ENCODE data around the gene FADS2. TPM values are rescaled to one million over a fixed set of nuclear protein-coding genes. Genes with fewer than 3 reads are reported as not detected.

FADS2 gene
- total RNA-seq, 2 experiments from 2014 or later = 131 to 134 TPM

- Mint-ChIP-seq H3K4me3 (no peak overlapping the region), H3K9me3 (no peaks in the 10 kb centered on the region), H3K27me3 (no peaks in the 10 kb centered on the region), H3K27ac (no peak overlapping the region), H3K36me3 (ENCODE audit: low read depth) (no peaks in the 10 kb centered on the region), H3K4me1 (ENCODE audit: low read depth) (peaks cover 2% of the 10 kb centered on the region)
- intact Hi-C loops (cut with micrococcal nuclease) = no loop called here
- TF ChIP-seq CTCF (IDR thresholded peaks at IDR 0.05) = no peak
- ATAC-seq (no peak), DNase-seq (no peak)
- POLR2A ChIA-PET = no interaction called here
- CTCF ChIA-PET = interaction anchor here (0.9 to 5.3 kb wide), 3 partner anchors 10 to 194 kb away, joined by 3 to 28 read pairs (median 8); no protein-coding TSS in a partner anchor
These were observed 59.9 kb downstream of the FADS2 start for GRCh38 chr11:61887839-61888494.

GRCh38 chr11:61888590-61888989 lies 60.5 kb downstream of the FADS2 start:
- TF ChIP-seq CTCF (IDR thresholded peaks at IDR 0.05) = no peak
- intact Hi-C loops (cut with micrococcal nuclease) = no loop called here
- POLR2A ChIA-PET = no interaction called here
- Mint-ChIP-seq H3K4me1 (ENCODE audit: low read depth) (peaks cover 2% of the 10 kb centered on the region), H3K27ac (no peak overlapping the region), H3K4me3 (no peak overlapping the region), H3K27me3 (no peaks in the 10 kb centered on the region), H3K36me3 (ENCODE audit: low read depth) (no peaks in the 10 kb centered on the region), H3K9me3 (no peaks in the 10 kb centered on the region)
- no peak for ATAC-seq
- CTCF ChIA-PET = interaction anchor here (0.9 to 5.3 kb wide), 2 partner anchors 9 to 14 kb away, joined by 3 to 28 read pairs; no protein-coding TSS in a partner anchor
- no peak for DNase-seq

DNA sequence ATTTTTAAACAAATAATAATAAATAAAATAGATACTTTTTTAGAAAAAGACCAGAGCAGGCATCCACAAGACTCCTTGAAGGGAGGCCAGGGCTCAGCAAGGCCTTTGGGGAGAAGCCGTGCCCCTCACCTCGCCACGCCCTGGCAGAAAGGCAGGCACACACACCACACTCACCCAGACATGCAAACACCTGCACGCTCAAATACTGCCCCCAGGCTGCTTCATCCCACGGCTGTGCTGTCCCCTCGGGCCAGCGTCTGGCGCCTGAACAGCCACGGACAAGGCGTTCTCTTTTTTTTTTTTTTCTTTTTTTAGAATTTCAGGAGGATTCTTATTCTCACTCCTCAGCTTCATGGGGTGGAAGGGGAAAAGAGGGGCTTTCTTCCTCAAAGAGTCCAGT lies 61.7 kb downstream of the FADS2 start:
- Mint-ChIP-seq H3K4me3 (no peak overlapping the region), H3K36me3 (ENCODE audit: low read depth) (no peaks in the 10 kb centered on the region), H3K27ac (no peak overlapping the region), H3K9me3 (no peaks in the 10 kb centered on the region), H3K27me3 (no peaks in the 10 kb centered on the region), H3K4me1 (ENCODE audit: low read depth) (peaks cover 2% of the 10 kb centered on the region)
- ATAC-seq = no peak
- CTCF ChIA-PET = interaction anchor here (0.8 to 5.3 kb wide), 4 partner anchors 8 to 218 kb away, joined by 3 to 28 read pairs (median 13); no protein-coding TSS in a partner anchor
- DNase-seq = no peak
- TF ChIP-seq CTCF (IDR thresholded peaks at IDR 0.05) = no peak
- POLR2A ChIA-PET = interaction anchor here (0.6 to 1.2 kb wide), 3 partner anchors 74 to 216 kb away, joined by 3 to 4 read pairs (median 3); no protein-coding TSS in a partner anchor
- intact Hi-C loops (cut with micrococcal nuclease) = no loop called here

- ChIA-PET POLR2A (interaction anchor here (0.6 to 1.5 kb wide), 5 partner anchors 20 to 228 kb away, joined by 3 to 4 read pairs (median 3); no protein-coding TSS in a partner anchor), CTCF (interaction anchor here (0.7 to 3.5 kb wide), 5 partner anchors 14 to 233 kb away, joined by 3 to 14 read pairs (median 4); partner anchors contain the start of gene INCENP)
- intact Hi-C loops (cut with micrococcal nuclease) = no loop called here
- Mint-ChIP-seq H3K36me3 (ENCODE audit: low read depth) (no peaks in the 10 kb centered on the region), H3K27me3 (no peaks in the 10 kb centered on the region), H3K27ac (no peak overlapping the region), H3K4me3 (peak overlapping the region; percentile 77), H3K9me3 (no peaks in the 10 kb centered on the region), H3K4me1 (ENCODE audit: low read depth) (peaks cover 2% of the 10 kb centered on the region)
- TF ChIP-seq CTCF (IDR thresholded peaks at IDR 0.05) = no peak
- peak; percentile 54 for ATAC-seq
- peak; percentile 73 for DNase-seq
These were observed 62.6 kb downstream of the FADS2 start for GRCh38 chr11:61890529-61891330.

Data from activated CD8-positive, alpha-beta T cell treated with anti-CD3 and anti-CD28 coated beads for 36 hours (primary cell).